Measurements from ENCODE around the gene FGFR1OP2. TPM values are rescaled to one million over a fixed set of nuclear protein-coding genes. Genes with fewer than 3 reads are reported as not detected.

The FGFR1OP2 gene
- total RNA-seq, 1 donor from 2014 or later = 39.2 TPM

- no peak for FAIRE-seq
- peak within 1 kb of the TSS; percentile 91 for H3K4me3 ChIP-seq (ENCODE audit: insufficient read depth, low read depth, low read length)
- H3K79me2 ChIP-seq (ENCODE audit: insufficient read depth, low read length) = peaks cover 40% of the 10 kb centered on the region
- Mint-ChIP-seq H3K27me3 (ENCODE audit: low read depth, unreplicated experiment) (no peaks in the 10 kb centered on the region), H3K36me3 (ENCODE audit: low read depth, unreplicated experiment) (peaks cover 7% of the 10 kb centered on the region), H3K9me3 (ENCODE audit: unreplicated experiment) (no peaks in the 10 kb centered on the region), H3K4me1 (ENCODE audit: low read depth, unreplicated experiment) (peaks cover 30% of the 10 kb centered on the region), H3K27ac (ENCODE audit: unreplicated experiment) (peak within 1 kb of the TSS; percentile 83), H3K4me3 (ENCODE audit: unreplicated experiment) (peak within 1 kb of the TSS; percentile 99)
- H3K9ac ChIP-seq (ENCODE audit: low read length) = peak within 1 kb of the TSS; percentile 86
- peak; percentile 70 for DNase-seq (ENCODE audit: low read depth)
- H3K4me1 ChIP-seq (ENCODE audit: insufficient read depth, low read length) = peaks cover 11% of the 10 kb centered on the region
- peak within 1 kb of the TSS; percentile 87 for H2AFZ ChIP-seq (ENCODE audit: low read depth, low read length)
- H3K4me2 ChIP-seq (ENCODE audit: low read length) = peak within 1 kb of the TSS; percentile 88
- no peaks in the 10 kb centered on the region for H3K27me3 ChIP-seq (ENCODE audit: insufficient read depth, low read length)
- TF ChIP-seq EZH2 (IDR thresholded peaks at IDR 0.05; ENCODE audit: insufficient read depth, low read length) (no peak), CTCF (IDR thresholded peaks at IDR 0.05; ENCODE audit: insufficient read depth, low read depth, low read length) (peak; percentile 84)
- peaks cover 7% of the 10 kb centered on the region for H4K20me1 ChIP-seq (ENCODE audit: insufficient read depth, low read length)
- no peaks in the 10 kb centered on the region for H3K36me3 ChIP-seq (ENCODE audit: insufficient read depth, low read length)
- peak within 1 kb of the TSS; percentile 81 for H3K27ac ChIP-seq (ENCODE audit: low read depth, low read length)
- H3K9me3 ChIP-seq (ENCODE audit: insufficient read depth, low read depth, low read length) = no peaks in the 10 kb centered on the region
Measured at GRCh38 chr12:27014085-27014858, 76.0 kb downstream of the FGFR1OP2 start, which contains the start of gene TM7SF3. TSS of gene TM7SF3 (minus strand) at chr12:27014384. CDS start at chr12:27014168, 216 bp downstream.

GRCh38 chr12:27014859-27015729 lies 76.8 kb downstream of the FGFR1OP2 start:
- Histone ChIP-seq H3K4me3 (ENCODE audit: insufficient read depth, low read depth, low read length) (peak overlapping the region; percentile 91), H4K20me1 (ENCODE audit: insufficient read depth, low read length) (peaks cover 7% of the 10 kb centered on the region), H3K79me2 (ENCODE audit: insufficient read depth, low read length) (peaks cover 33% of the 10 kb centered on the region), H3K4me2 (ENCODE audit: low read length) (peak overlapping the region; percentile 88), H3K27me3 (ENCODE audit: insufficient read depth, low read length) (no peaks in the 10 kb centered on the region), H3K9me3 (ENCODE audit: insufficient read depth, low read depth, low read length) (no peaks in the 10 kb centered on the region), H3K27ac (ENCODE audit: low read depth, low read length) (peak overlapping the region; percentile 81), H3K4me1 (ENCODE audit: insufficient read depth, low read length) (peaks cover 11% of the 10 kb centered on the region), H2AFZ (ENCODE audit: low read depth, low read length) (peak overlapping the region; percentile 87), H3K9ac (ENCODE audit: low read length) (peak overlapping the region; percentile 86), H3K36me3 (ENCODE audit: insufficient read depth, low read length) (no peaks in the 10 kb centered on the region)
- H3K9me3 Mint-ChIP-seq (ENCODE audit: unreplicated experiment) = no peaks in the 10 kb centered on the region
- H3K27ac Mint-ChIP-seq (ENCODE audit: unreplicated experiment) = peak overlapping the region; percentile 59
- FAIRE-seq = no peak
- peaks cover 7% of the 10 kb centered on the region for H3K36me3 Mint-ChIP-seq (ENCODE audit: low read depth, unreplicated experiment)
- TF ChIP-seq EZH2 (IDR thresholded peaks at IDR 0.05; ENCODE audit: insufficient read depth, low read length) (no peak), CTCF (IDR thresholded peaks at IDR 0.05; ENCODE audit: insufficient read depth, low read depth, low read length) (no peak)
- no peak for DNase-seq (ENCODE audit: low read depth)
- peaks cover 27% of the 10 kb centered on the region for H3K4me1 Mint-ChIP-seq (ENCODE audit: low read depth, unreplicated experiment)
- H3K27me3 Mint-ChIP-seq (ENCODE audit: low read depth, unreplicated experiment) = no peaks in the 10 kb centered on the region
- peak overlapping the region; percentile 74 for H3K4me3 Mint-ChIP-seq (ENCODE audit: unreplicated experiment)

Data from astrocyte (in vitro differentiated cells and primary cell).